NCI-H82 (cell line): ENCODE data around the gene LIMCH1.
A peak's percentile ranks its signal among the peaks of the same experiment; 100 is the strongest.

Source experiments
- DNase-seq: peaks from one replicate; lab custom pipeline; 2025; lab: John Stamatoyannopoulos, UW

Gene LIMCH1

DNA sequence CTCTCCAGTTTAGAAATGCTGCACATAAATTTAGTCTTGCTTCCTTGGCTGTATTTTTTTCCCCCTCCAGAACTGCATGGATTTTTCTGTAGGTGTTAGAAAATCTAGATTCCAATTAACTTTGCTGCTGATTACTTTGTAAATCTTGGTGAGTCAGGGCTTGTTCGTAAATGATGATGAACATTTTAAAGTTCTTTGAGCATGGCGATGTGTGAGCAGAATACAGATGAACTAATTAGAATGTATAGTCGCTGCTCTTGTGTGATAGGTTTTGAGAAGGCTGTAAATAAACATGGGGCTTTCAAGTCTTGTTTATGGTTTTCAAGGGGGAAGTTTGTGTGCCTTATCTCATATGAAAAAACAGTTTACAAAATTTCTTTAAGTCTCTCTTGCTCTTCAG, 23.3 kb downstream of the LIMCH1 start:
- no peak for DNase-seq

DNA sequence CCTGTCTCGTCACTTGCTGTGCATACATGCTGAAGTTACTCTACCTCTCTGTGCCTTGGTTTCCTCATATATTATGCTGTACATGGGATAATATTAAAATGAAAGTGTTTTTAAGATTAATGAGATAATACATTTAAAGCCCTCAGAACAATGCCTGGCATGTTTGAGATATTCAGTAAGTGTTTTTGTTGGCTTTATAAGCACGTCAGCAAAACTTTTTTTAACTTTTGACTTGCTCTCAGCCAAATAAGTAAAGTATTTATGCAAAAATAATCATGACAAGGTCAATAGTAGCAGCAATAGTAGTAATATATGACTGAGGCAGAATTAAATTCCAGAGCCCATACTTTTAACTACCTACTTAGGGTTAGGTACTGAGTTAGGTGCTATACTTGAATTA, 29.2 kb downstream of the LIMCH1 start:
- DNase-seq = no peak

DNA sequence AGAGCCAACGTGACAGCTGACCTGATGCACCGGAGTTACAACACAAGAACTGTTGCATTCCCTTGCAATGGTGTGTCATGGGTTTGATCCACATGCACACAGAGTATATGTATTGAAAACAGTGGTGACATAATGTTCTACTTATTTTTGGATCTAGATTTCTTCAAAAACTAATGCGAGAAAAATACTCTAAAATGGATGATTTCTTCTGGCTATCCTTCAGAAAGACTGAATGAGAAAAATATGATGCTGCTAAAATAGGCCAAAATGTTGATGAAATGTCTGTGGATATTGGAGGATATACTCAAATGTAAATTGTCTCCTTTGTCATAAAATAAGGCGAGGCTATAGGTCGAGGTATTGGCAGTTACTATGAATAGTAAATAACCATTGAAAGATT, 30.4 kb downstream of the LIMCH1 start:
- no peak for DNase-seq

GRCh38 chr4:41569961-41570360, 32.0 kb downstream of the LIMCH1 start:
- peak; percentile 59 for DNase-seq

- peak; percentile 61 for DNase-seq
Observed at GRCh38 chr4:41571422-41571821, 33.5 kb downstream of the LIMCH1 start.

- DNase-seq = no peak
Observed at GRCh38 chr4:41572516-41572915, 34.6 kb downstream of the LIMCH1 start.

- DNase-seq = peak; percentile 40
Observed at GRCh38 chr4:41572956-41573355, 35.0 kb downstream of the LIMCH1 start.

DNA sequence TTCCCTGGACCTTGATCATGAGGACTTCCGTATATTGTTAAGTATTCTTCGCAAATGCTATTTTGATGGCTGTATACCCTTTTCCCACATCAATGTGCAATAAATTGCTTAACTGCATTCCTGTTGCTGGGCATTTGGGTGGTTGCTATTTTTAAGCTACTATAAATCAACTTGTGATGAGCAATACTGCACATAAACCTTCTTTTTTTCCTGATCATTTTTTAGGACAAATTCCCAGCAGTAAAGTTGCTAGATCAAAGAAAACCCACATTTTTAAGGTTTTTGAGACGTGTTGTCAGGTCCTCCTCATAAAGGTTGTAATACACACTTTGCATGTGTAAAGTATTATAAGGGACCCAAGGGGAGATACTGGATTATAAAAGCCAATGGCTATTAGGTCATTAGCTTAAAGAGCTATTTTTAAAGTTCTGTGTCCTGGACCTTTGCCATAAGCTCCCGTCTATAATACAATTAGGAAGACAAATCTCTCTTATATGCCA, 35.6 kb downstream of the LIMCH1 start:
- peak; percentile 91 for DNase-seq

DNA sequence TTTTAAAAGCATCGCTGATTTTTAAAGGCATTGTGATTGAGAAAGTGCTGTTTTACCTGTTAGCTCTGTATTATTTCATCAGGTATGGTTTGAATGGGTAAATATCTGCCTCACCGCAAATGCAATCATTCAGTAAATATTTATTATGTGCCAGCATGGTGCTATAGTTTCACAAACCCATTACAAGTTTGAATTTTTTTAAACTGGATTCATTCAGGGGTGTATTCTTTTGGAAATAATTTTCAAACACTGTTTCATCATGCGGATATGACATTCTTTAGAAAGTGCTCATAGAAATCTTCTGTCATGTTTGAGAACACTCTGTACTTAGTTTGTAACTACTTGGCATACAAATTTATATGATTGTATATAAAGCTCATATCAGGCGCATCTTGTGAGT, 37.2 kb downstream of the LIMCH1 start:
- no peak for DNase-seq

- peak; percentile 51 for DNase-seq
Observed at GRCh38 chr4:41575665-41576064, 37.7 kb downstream of the LIMCH1 start.

DNA sequence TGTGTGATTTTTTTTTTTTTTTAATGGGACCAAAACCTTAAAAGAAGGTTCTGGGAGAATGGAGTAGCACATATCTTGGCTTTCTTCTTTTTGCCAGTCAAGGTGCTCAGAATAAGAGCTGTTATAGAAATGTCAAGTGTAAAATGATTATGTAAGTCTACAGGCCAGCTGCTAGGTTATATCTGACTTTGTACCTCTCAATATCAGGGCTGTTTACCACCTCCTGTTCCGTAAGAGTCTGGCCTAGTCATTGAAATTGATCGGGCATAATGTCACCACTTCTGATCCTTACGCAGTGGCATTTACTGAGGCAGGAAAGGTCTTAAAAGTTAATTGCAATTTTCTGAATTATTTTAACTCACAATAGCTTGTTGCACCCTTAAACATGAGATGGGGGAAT, 41.1 kb downstream of the LIMCH1 start:
- DNase-seq = peak; percentile 88

DNA sequence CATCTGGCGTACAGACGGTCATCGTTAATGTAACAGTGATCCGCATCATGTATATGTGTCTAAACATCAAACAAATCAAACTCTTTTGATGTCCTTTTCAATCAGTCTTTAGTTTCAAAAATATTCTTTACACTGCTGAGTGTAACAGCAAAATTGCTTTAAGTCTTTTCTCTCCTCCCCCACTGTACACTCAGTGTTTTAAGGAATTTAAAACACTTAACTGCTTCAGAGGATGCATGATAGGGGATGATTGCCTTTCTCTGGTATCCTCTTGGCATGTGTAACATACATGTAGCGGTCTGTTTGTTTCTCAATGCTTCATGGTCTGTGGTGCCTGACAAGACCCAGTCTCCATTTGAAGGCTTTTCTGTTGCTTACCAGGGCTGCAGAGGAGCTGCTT, 41.6 kb downstream of the LIMCH1 start:
- peak; percentile 78 for DNase-seq

DNA sequence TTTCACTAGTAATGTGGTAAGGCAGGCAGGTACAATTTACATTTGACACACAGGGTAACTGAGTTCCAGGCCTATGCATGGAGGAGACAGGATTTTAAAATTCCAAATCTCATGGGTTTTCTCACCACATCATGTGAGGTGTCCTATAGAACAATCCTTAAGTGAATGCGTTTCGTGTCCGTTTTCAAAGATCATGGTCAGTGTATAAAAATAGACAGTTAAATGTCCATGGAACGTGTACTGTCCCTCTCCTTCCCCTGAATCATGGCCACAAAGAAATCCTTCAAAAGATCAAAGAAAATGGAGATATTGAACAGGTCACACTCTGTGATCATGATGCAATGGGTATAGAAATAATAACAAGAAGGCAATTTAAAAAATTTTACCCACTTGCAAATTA, 42.0 kb downstream of the LIMCH1 start:
- no peak for DNase-seq

GRCh38 chr4:41586675-41587225, 48.8 kb downstream of the LIMCH1 start:
- no peak for DNase-seq

GRCh38 chr4:41587286-41587685, 49.3 kb downstream of the LIMCH1 start:
- no peak for DNase-seq

DNA sequence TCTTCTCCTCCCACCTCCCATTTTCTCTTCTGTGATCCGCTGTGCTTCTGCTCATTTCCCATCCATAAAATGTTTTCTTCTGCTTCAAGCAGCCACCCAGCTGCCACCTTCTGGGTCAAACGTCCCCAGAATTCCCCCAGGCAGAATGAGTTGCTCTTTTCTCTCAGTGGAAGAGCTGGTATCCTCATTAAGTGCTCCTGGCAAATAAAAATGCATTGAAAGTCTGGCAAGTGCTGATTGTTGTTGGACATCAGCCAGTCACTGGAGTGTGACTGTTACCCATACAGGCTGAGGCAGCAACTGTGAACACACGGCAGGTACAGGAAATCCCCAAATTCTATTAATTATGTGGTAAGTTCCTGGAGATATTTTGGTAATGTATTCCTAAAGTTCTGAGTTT, 52.6 kb downstream of the LIMCH1 start:
- DNase-seq = no peak

- DNase-seq = no peak
Observed at GRCh38 chr4:41594432-41594831, 56.5 kb downstream of the LIMCH1 start.

DNA sequence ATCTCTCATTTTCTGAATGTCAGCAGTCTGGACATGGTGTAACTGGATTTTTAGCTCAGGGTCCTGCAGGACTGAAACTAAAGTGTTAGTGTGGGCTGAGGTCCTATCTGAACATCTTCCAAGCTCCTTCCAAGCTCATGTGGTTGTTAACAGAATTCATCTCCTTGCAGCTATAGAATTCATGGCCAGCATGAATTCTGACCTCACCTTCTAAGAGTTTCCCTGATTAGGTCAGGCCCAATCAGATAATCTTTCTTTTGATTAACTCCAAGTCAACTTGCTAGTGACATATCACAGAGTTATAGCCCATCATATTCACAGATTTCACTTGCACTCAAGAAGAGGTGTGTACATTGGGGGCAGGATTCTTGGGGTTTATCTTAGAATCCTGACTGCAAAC, 59.5 kb downstream of the LIMCH1 start:
- DNase-seq = no peak

GRCh38 chr4:41598580-41598979, 60.6 kb downstream of the LIMCH1 start:
- no peak for DNase-seq

DNA sequence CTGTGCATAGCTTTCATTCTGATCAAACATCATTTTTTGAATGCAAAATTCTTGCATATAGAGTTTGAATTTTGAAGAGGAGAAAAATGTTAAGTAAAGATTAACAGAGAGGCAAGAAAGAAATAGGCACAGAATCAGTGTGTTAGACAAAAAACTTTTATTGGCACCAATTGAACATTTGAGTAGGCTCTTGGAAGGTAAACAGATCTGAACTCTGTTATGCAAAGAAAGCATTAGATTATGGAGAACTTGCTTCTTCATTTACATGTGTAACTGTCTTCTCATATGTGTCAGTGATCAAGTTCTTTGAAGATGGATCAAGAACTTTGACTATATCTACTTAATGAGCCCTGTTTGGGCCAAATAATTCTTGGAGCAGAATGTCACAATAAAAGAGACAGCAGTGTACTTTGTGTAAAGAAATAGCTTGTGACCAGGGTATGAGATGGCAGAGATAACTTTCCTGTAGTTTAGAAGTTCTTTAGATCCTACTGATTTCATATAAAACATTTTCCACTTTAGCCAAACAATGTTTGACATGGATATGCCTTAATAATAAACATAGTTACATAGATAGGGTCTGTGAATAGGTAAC, 61.3 kb downstream of the LIMCH1 start:
- DNase-seq = no peak

GRCh38 chr4:41600243-41600912, 62.4 kb downstream of the LIMCH1 start:
- DNase-seq = no peak

- DNase-seq = no peak
Observed at GRCh38 chr4:41601025-41601424, 63.1 kb downstream of the LIMCH1 start.

DNA sequence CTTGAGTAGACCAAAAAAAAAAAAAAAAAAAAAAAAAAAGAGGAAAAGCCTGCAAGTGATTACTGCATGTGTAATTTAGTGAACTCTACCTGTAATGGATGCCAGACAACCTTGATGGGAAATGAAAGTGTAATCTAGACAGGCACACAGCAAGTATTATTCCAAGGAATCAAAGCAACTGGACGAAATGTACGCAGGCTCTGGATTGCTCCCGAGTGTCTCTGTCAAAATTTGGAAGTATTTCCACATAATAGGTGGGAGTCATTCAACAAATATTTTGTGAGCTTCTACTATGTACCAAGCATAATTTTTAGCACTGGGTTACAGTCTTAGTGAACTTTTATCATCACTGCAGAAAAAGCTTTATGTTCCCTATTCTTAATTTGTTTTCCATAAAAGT, 64.2 kb downstream of the LIMCH1 start:
- DNase-seq = no peak
